T-helper 22 cell (primary cell): ENCODE data around the gene FUS.
"Not testable (repeated sequence)": the region's sequence is repeated elsewhere in the genome, so short reads cannot be mapped to it uniquely, and the experiment has no call there.

ENCODE experiments used
- DNase-seq: peaks from one replicate; pipeline ENCODE4 v3.0.0-alpha.2; 2020; ENCODE audit warnings: low read depth

The FUS gene

GRCh38 chr16:31186930-31187807 lies 7.2 kb downstream of the FUS start:
- DNase-seq: no peak

DNA sequence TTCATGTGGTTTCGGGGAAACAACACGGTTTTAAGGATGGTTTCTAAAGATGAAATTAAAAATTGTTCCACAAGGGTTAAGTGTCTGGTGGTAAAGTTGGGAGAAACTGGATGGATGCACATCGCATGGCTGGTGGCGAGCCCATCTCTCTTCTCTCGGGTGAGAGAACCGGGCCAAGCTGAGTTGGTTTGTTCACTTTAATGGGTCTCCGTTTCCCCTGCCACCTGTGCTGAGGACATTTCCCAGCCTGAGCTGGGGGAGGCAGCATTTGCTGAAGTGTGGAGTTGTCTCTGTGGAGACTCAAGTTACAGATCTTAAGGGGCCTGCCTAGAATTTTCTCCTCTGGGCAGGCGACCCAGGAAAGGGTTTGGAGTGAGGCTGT lies 7.9 kb downstream of the FUS start:
- DNase-seq: no peak

DNA sequence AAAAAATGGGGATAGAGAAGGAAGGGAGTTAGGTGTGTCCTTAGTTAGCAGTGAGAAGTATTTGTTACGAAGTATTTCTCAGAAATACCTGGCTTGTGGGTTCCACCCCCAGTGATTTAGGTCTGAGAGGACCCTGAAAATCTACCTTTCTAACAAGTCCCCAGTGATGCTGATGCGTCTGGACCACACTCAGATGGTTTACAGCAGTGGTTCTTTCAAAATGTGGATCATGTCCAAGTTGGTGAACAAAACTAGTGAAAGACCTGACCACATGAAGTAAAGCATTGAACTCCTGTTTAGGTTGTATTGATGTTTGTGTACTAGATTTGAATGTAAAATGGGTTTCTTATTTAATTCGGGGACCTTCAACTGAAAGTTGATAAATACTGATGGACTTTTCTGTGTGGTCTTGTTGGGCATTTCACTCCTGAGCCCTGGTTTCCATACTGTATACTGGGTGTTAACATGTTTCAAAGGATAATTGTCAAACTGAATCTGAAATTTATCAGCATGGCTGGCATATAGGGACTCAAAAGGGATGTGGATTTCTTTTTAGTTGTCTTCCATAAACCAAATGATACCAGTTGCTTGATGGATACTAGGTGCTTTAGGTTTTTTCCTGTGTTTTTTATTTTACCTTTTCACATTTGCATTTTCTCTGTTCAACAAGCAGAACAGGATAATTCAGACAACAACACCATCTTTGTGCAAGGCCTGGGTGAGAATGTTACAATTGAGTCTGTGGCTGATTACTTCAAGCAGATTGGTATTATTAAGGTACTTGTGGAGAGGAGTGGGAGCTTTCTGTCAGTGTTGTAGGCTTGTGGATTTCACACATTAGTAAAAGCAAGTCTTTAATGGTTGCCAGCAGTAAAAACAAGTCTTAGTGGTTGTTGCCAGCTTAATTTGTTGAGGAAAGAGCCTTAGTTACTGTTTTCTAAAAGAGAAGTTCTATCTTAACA lies 8.8 kb downstream of the FUS start:
- no peak for DNase-seq

DNA sequence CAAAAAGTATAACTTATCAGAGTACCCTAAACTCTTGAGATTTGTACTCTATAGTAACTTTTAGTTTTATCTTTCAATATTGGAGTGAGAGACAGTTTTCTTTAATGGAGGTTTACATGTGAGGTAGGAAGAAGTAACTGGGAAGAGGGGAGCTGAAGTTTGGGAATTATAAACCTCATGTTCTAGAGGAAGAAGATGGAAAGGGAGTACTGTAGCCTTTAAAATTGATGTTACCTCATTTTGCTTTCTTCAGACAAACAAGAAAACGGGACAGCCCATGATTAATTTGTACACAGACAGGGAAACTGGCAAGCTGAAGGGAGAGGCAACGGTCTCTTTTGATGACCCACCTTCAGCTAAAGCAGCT lies 9.5 kb downstream of the FUS start:
- DNase-seq: no peak

GRCh38 chr16:31190061-31190460 lies 10.1 kb downstream of the FUS start:
- DNase-seq: no peak

- no peak for DNase-seq
Measured at GRCh38 chr16:31190818-31191444, 11.0 kb downstream of the FUS start.

- DNase-seq: no peak
Measured at GRCh38 chr16:31191697-31192428, 11.9 kb downstream of the FUS start.

DNA sequence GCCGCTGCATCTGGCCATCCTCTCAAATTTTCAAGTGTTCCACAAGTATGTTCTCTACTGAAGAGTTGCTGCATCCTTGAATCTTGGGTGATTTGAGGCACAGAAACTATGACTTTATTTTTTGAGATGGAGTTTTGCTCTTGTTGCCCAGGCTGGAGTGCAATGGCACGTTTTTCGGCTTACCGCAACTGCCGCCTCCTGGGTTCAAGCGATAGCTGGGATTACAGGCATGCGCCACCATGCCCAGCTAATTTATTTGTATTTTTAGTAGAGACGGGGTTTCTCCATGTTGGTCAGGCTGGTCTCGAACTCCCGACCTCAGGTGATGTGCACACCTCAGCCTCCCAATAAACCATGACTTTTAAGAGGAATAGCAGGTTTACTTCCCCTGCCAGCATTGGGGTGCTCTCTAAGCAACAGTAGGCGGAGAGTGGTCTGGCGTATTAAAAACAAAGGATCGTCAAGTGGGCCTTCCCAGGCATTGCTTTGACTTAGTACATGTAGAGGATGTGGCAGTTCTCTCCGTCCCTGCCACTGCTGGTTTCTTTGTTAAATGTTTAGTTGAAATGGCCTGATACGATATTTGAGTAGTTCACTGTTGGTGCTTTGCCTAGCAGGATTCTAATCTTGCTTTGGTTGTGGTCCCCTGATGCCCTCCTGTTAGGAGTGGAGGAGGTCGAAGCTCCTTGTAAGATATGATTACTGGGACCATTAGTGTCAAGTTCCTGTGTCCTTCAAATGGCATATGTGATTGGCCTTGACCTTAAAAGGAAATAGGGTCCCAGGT lies 13.1 kb downstream of the FUS start:
- DNase-seq: no peak

DNA sequence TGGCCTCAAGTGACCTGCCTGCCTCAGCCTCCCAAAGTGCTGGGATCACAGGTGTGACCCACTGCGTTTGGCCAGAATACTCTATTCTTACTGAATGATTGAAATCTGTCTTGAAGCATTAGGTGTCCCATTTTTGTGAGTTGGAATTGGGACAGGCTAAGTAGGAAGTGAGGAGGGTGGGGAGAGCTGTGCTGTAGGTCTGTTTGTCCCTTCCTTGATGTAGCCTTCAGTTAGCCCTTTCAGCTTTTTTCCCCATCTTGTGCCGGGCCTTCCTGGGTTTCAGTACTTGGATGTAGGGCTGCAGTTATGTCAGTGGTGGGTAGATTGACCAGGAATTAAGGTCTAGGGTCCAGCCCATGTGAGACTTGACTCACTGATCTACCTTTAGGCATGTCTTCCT lies 13.9 kb downstream of the FUS start:
- DNase-seq: no peak

DNA sequence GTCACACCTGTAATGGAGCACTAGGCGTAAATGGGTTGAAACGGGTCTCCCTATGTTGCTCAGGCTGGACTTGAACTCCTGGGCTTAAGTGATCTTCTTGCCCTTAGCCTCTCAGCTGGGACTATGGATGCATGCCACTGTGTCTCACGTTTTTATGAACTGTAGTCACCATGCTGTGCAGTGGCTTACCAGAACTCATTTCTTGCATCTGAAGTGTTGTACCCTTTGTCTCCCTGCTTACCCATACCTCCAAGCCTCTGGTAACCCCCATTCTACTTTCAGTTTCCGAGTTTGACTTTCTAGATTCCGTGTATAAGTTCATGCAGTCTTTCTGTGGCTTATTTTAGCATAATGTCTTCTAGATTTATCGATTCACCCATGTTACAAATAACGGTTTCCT lies 15.0 kb downstream of the FUS start:
- DNase-seq: no peak

- not testable (repeated sequence) for DNase-seq
Measured at GRCh38 chr16:31195861-31196260, 15.9 kb downstream of the FUS start.

GRCh38 chr16:31196324-31197088 lies 16.6 kb downstream of the FUS start:
- no peak for DNase-seq

DNA sequence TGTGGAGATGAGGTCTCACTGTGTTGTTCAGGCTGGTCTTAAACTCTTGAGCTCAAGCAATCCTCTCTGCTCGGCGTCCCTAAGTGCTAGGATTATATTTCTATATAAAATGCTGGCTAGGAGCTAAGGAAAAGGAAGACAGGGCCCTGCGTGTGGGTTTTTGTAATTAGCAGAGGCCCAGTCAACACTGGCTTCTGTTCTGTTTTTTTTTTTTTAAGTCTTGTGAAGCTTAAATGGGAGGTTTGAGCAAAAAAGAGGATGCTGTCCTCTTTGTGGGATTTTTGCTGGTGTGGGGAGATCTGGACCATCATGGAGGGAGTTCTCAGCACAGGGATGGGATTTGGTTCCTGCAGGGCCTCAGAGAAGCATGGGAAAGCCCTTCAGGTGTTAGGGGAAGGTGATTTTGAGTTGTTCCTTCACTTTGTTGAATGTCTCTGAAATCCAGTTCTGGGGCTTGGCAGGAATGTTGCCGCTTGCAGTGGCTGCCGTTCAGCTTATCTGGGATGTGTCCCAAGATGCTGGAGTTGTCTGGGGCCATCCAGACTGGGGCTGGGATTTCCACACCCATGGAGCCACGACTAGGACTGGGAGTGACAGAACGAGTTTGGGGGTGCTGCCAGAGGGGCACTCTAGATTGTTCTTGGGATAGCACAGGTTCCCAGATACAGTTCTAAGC lies 18.4 kb downstream of the FUS start:
- no peak for DNase-seq

GRCh38 chr16:31199430-31200041 lies 19.6 kb downstream of the FUS start:
- DNase-seq: no peak

- DNase-seq: not testable (repeated sequence)
Measured at GRCh38 chr16:31200111-31200510, 20.2 kb downstream of the FUS start.

DNA sequence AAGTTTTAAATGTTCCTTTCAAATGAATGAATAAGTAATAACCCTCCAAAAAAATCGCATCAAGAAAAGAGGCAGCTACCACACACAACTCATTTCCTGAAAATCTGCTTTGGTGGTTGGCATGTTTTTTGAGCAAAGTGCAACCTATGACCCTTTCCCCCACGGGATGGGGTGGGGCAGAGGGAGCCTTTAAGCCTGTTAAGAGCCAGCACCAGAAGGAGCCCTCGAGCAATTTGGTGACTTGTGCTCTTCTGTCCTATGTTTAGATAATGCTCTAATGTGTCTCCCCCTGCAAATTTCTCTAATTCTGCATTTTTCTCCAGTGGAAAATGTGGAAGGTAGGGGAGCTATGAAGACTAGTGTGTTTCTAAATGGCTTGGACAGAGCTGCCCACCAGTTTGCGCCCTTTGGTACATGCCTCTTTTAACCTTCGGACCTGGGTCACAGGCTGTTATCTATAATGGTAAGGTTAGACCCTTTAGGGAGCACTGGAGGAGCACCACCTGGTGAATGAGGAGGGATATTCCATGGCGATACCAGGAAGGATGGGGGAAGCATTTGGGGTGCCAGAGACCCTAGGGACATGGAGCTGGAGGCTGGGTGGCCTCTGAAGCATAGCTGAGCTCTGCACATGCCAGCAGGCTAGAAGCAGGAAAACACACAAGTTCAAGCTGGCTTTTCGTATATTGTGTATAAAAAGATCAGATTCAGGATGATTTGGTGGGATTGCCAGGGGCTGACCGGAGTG lies 21.1 kb downstream of the FUS start:
- no peak for DNase-seq

DNA sequence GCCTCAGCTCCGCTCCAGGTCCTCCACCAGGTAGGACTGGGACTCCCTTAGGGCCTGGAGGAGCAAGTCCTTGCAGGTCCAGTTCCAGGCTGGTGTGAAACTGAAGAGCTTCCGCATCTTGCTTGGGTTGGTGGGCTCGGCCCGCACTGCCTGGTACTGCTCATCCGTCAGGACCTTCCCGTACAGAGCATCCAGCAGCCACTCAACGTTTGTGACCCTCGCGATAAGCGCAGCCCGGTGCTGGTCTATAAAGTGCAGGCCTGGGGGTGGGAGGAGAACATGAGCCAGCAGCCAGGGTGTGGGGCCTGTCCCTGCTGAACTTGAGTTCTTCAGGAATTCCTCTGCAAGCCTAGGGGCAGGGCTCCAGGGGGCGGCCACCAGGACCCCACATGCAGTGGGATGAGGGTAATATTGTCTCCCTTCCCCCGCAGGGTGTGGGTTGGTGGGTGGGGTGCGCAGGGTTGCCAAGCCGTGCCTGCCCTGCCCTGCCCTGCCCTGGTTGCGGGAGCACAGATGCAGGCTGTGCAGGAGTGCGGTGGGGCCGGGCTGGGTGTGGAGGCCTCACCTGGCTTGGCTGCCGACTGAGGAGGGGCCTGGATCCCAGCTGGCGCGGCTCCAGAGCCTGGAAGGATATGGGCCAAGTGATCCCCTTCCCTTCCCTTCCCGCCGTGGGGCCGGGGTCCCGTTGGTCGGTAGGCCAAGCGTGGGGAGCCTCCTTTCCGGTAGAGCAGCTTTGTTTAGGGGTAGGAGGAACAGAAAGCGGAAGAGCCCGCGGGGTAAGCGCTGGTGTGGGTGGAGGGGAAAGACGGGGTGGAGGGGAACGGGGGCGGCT lies 21.9 kb downstream of the FUS start:
- no peak for DNase-seq
